Eye (tissue), 1 donor: Measurements from ENCODE around the gene FRMPD2.
"Not testable (repeated sequence)": the region's sequence is repeated elsewhere in the genome, so short reads cannot be mapped to it uniquely, and the experiment has no call there.

ENCODE experiments used
- DNase-seq: peaks from one replicate; pipeline ENCODE4 v3.0.0-alpha.2; 2015

FRMPD2 gene

GRCh38 chr10:48251525-48252353, 22.8 kb downstream of the FRMPD2 start:
- DNase-seq = no peak

DNA sequence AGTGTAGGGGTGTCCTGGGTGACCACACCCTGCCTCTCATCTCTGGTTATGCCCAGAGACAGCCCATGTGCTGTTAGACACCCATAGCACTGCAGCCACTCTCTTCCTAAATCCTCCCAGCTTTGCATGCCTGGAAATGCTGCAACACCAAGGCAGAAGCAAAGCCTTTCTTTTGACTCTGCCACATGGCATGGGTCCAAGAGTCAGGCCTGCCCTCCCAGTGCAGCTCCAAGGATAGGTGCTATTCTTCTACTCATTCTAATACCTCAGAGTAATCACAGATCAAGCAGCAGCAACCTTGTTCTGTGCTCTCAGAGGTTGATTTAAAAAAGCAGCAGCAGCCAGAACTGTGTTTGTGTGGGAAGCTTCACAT, 23.4 kb downstream of the FRMPD2 start:
- no peak for DNase-seq

- no peak for DNase-seq
Observed at GRCh38 chr10:48249763-48250351, 24.6 kb downstream of the FRMPD2 start.

DNA sequence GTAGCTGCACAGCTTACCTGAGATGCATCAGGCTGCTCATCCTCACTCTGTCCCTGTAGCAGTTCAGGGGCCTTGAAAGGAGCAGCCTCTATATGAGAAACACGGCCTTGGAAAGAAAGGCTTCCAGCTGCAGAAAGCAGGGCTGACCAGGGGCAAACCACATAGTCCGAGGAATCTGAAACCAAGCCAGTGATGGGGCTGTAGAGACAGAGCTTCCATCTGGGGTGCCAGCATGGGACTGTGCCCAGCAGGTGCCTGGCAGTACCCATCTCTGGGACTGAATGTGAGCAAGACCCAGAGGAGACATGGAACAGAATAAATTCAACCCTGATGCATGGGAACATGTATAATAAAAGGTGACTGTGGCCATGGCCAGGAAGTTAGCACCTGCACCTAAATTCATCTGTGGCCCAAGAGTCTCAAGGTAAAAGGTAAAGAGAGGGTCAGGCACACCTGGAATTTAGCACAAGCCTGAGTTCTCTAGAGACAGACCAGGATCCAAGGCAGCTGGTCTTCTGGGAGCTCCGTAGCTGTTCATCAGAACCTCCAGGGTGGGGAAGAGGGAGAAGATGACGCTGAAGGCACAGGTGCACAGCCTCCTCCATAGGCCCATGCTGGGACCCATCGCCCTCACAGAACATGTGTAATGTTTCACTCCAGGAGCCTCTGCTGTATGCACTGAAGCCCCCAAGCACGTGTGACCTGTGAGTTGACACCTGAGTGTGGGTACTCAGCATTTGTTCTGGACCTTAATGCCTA, 25.3 kb downstream of the FRMPD2 start:
- no peak for DNase-seq

DNA sequence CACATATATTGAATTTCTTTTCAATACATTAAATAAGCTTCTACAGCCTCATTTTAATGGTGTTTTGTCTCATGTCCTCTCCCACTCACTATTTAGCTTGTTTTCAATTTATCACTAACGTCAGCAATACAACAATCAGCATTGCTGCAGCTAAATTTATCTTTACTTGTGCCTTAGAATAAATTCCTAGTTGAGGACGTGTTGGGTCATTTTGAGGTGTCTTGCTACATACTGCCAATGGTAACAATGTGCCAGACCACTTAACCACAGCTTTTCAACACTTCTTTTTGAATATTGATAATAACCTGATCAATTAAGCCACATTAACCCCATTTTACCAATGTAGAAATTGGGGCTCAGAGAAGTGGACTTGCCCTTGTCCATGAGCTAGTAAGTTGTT, 26.0 kb downstream of the FRMPD2 start:
- DNase-seq = no peak

DNA sequence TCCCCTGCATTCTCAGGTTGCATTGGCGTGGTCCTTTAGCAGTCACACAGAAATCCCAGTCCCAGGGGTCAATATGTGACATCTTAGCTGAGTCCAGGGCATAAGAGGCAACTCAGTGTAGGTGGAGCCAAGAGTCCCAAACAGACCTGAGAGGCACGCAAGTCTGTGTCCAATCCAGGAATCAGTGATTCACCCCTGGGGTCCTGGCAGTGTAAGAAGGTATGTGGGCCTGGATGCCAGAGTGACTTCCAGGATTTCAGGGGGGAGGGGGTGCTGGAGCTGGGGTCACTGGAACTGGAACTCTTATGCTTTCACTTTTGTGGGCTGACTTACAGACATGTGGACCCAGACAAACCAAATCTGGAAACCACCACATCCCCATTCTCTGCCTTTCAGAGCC, 26.8 kb downstream of the FRMPD2 start:
- no peak for DNase-seq

DNA sequence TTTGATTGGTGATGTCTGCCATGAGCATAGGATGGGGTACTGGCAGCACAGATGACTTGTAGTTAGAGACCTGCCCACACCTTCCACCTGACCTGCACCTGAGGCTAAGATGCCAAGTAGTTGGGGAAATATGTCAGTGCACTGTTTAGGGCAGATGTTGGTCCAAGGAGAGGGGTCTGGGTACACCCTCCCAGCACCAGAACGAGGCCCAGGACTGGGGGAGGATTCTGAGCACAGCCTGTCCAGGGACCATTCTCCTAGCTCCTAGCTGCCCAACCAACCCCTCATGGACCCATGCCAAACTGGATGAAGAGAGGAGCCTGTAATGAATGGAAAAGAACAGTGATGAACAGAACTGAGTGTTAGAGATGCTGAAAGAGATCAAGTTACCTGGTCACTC, 28.0 kb downstream of the FRMPD2 start:
- no peak for DNase-seq

- DNase-seq = no peak
Observed at GRCh38 chr10:48245977-48246376, 28.5 kb downstream of the FRMPD2 start.

GRCh38 chr10:48243921-48244320, 30.6 kb downstream of the FRMPD2 start:
- not testable (repeated sequence) for DNase-seq

GRCh38 chr10:48243487-48243886, 31.0 kb downstream of the FRMPD2 start:
- no peak for DNase-seq

DNA sequence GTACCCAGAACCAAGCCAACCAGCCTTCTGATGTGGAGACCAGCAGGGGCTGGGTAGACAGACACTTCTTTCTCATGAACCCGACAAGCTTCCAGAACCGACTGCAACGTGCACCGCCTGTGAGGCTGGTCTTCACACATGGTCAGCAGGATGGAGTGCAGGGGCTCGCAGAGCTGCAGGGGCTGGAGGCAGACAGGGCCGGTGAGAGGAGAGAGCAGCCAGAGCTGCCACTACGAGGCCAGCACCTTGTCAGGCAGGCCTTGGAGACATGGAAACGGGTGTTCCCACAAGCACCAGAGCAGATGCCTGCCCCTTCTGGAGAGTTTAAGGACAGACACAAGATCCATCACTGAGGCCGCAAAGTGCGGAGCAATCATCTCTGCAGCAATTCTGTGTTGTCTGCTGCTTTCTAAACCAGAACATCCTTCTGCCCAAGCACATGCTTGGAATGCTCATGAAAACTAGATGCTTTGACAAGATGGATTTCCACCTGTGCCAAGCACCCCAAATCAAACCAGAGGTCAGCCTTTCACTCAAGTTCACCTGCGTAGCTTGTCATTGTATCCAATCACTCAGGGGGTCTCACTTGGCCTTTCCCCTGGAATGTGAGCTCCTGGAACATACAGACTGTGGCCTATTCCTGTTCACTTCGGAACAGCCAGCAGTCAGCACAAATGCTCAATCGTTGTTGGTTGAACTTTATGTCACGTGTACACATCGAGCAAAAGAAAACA, 32.2 kb downstream of the FRMPD2 start:
- DNase-seq = no peak

GRCh38 chr10:48241332-48241731, 33.2 kb downstream of the FRMPD2 start:
- no peak for DNase-seq

- DNase-seq = no peak
Observed at GRCh38 chr10:48240196-48240595, 34.3 kb downstream of the FRMPD2 start.

DNA sequence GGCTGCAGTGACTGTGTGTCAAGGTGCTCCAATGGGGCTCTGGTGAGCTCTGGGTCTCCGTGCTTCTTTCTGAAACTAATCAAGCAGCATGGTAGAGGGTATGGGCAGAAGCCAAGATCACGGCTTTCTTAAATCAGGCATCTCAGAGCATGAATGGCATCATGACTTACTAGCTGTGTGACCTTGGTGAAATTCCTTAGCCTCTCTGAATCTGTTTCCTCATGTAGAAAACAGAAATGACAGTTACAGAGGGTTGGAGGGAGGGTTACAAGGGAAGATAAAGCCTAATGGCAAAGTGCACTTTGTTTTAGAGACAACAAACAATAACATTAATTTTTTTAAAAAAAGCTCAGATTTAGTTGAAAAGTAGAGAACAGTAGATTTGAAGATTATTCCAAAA, 34.9 kb downstream of the FRMPD2 start:
- DNase-seq = no peak

- no peak for DNase-seq
Observed at GRCh38 chr10:48238826-48239520, 35.5 kb downstream of the FRMPD2 start.

GRCh38 chr10:48237259-48238250, 36.9 kb downstream of the FRMPD2 start:
- peak; percentile 59 for DNase-seq

- no peak for DNase-seq
Observed at GRCh38 chr10:48236199-48236621, 38.3 kb downstream of the FRMPD2 start.

GRCh38 chr10:48235501-48235900, 39.0 kb downstream of the FRMPD2 start:
- no peak for DNase-seq

- no peak for DNase-seq
Observed at GRCh38 chr10:48234787-48235186, 39.7 kb downstream of the FRMPD2 start.

- no peak for DNase-seq
Observed at GRCh38 chr10:48234295-48234694, 40.2 kb downstream of the FRMPD2 start.

- DNase-seq = no peak
Observed at GRCh38 chr10:48233559-48234005, 40.9 kb downstream of the FRMPD2 start.
